ENCODE data around the gene ZNF407. TPM values are rescaled to one million over a fixed set of nuclear protein-coding genes. Genes with fewer than 3 reads are reported as not detected.

ZNF407 gene
- total and polyA plus RNA-seq, 2 of the 13 experiments (the other 11 are each of a cell fraction or from before 2014, with no cell fraction given), result 2.3 to 8.7 TPM

GRCh38 chr18:74598350-74599001 lies 806 bp downstream of the ZNF407 start (continued):
- TF ChIP-seq E2F2 (CRISPR knock-in tag; IDR thresholded peaks at IDR 0.05; ENCODE audit: borderline replicate concordance), result no peak
- no peak; the same call in 1 of the 2 replicates for TF ChIP-seq DMAP1 (CRISPR knock-in tag; IDR thresholded peaks at IDR 0.05)
- TF ChIP-seq REXO4 (CRISPR knock-in tag; IDR thresholded peaks at IDR 0.05; ENCODE audit: borderline replicate concordance), result no peak
- no peak for TF ChIP-seq TFE3 (CRISPR knock-in tag; IDR thresholded peaks at IDR 0.05)
- no peak for TF ChIP-seq NFIC (IDR thresholded peaks at IDR 0.05; ENCODE audit: low read length)
- TF ChIP-seq KIAA2018 (CRISPR knock-in tag; IDR thresholded peaks at IDR 0.05; ENCODE audit: borderline replicate concordance), result no peak
- TF ChIP-seq SRSF4 (IDR thresholded peaks at IDR 0.05; ENCODE audit: low read depth, low read length, poor library complexity, severe bottlenecking), result no peak
- no peak for TF ChIP-seq CREBL2 (CRISPR knock-in tag; IDR thresholded peaks at IDR 0.05; ENCODE audit: borderline replicate concordance)
- TF ChIP-seq FOXA3 (CRISPR knock-in tag; IDR thresholded peaks at IDR 0.05), result no peak
- TF ChIP-seq ZNF768 (CRISPR knock-in tag; IDR thresholded peaks at IDR 0.05), result peak; percentile 71
- TF ChIP-seq ZSCAN20 (CRISPR knock-in tag; IDR thresholded peaks at IDR 0.05; ENCODE audit: borderline replicate concordance), result no peak
- no peak; the same call in 1 of the 2 replicates for TF ChIP-seq ZNF564 (CRISPR knock-in tag; IDR thresholded peaks at IDR 0.05)
- peak; percentile 54; the same call in 1 of the 2 replicates for TF ChIP-seq ARID5B (CRISPR knock-in tag; IDR thresholded peaks at IDR 0.05)
- no peak for TF ChIP-seq MED13 (CRISPR knock-in tag; IDR thresholded peaks at IDR 0.05)
